GM10266 (cell line): ENCODE measurements around the gene GREB1.

Source experiments
- DNase-seq: peaks from one replicate; pipeline ENCODE4 v3.0.0; 2012; ENCODE audit errors: extremely low spot score
- CTCF ChIP-seq: IDR thresholded peaks from 2 replicates; pipeline ENCODE4 v1.5.1; 2012; ENCODE audit warnings: mild to moderate bottlenecking, low read depth; ENCODE audit not compliant: control insufficient read depth, insufficient read depth; ENCODE audit errors: missing control alignments

The GREB1 gene

GRCh38 chr2:11540148-11540995, 6.5 kb downstream of the GREB1 start:
- DNase-seq = no peak
- TF ChIP-seq CTCF = no peak

DNA sequence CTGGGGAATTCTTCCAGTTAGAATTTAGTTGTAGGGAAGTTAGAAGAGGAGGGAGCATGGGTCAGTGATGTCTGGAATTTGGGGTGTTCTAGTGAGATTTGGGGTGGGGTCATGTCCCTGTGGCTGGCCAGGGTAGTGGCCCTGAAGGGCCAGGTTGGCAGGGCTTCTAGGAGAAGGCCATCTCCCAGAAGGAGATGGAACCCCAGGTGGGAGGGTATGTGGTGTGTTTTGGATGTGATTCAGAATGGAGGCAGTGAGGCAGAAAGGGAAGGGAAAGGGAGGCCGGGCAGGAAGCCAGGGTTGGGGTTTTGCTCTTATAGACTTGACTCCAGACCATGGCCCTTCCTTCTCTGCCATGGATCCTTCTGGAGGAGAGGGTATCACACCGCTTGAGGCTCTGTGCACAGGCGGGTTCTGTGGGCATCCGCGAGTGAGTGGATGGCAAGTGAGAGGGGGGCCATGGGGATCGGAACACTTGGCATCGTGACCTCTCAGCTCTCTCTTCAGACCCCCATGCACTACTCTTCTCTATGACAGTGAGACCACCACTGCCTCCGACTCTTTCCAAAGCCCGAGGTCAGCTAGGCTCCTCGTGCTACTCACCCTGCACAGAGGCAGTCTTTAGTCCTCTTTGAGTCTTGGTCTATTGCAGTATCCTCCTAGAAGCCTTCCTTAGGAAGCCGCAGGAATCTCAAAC, 7.3 kb downstream of the GREB1 start:
- no peak for TF ChIP-seq CTCF
- no peak for DNase-seq

DNA sequence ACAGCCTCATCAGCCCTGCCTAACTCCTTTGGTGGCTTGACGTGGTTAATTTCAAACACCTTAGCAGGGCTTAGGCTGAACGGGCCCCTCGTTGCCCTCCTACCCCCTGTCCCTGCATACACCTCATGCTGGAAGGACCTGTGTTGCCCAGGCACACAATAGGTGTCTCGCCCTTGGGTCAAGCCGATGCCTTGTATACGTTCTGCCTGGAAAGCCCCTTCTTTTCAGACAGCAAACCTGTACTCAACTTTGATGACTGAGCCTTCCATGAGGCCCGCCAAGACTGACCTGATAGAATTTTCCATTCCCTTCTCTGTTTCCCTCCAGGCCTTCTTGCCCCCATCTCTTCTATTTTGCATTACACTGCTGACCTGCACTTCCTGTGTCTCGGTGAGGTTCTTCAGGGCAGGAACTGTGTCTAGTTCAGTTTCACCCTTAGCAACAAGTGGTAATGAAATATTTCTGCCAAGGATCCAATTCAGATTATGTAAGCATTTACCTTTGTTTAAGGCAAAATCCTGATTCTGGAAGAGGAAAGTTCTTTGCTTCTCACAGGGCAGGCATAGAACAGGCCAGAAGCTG, 7.9 kb downstream of the GREB1 start:
- no peak for TF ChIP-seq CTCF
- no peak for DNase-seq

DNA sequence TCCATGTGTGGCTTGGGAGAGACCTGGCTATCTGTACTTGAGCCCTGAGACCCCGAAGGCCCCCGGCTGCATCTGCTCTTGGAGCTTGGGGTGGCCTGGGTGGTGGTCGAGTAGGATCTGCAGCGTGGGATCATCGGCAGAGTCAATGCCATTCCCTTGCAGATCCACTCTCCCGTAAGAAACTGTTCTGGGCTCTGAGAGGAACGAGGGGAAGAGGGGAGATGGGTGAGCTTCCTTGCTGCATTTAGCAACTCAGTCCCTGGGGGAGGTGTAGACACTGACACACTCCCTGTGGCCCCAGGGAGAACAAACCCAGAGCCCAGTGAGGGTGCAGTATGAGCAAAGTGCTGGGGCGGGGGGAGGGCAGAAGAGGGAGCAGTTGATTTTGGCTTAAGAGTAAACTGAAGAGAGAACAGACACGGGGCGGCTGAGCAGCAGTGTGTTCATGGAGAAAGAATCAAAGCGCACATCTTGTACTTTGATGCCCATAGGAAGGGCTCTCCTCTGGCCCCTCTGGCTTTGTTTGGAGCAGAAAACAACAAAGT, 8.5 kb downstream of the GREB1 start:
- TF ChIP-seq CTCF = no peak
- no peak for DNase-seq

DNA sequence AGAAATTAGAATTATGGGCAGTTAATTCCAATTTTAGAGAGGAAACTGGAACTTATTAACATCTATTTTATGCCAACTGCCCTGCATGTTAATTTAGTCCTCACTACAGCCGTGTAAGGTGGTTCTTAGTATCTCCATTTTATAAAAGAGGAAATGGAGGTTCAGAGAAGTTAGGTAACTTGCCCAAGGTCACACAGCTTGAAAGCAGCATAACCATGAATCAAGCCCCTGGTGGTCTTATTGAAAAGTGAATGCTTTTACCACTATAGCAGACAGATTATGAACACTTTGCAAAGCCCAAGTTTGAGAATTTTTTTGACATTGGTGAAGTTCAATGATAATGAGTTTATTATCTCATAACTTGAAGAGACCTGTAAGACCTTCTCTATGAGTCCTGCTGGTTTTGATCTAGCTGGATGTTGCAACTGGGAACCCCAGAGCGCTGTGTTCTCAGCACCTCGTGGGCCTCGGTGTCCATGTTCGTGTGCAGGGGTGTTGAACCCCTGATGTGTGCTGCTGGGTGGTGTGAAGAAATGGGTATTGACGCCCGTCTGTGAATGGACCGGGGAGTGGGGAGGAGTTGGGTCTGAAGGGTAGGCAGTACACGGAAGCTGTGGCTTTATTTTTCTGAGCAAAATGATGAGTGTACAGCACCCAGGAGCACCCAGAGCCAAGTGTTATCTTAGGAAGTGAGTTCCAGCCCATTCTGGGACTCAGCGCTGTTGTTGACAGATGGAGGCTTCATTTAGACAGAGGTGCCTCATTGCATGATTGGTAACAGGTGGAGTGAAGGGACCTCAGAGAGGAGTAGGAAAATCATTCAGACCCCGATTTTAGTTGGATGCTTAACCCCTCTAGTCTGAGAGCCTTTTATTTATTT, 9.7 kb downstream of the GREB1 start:
- no peak for TF ChIP-seq CTCF
- DNase-seq = no peak

- TF ChIP-seq CTCF = no peak
- DNase-seq = no peak
These were observed 12.2 kb downstream of the GREB1 start for GRCh38 chr2:11546072-11546471.
